K562 (cell line): ENCODE measurements around the gene SLC22A3. TPM values are rescaled to one million over a fixed set of nuclear protein-coding genes. Genes with fewer than 3 reads are reported as not detected.
A peak's percentile ranks its signal among the peaks of the same experiment; 100 is the strongest.

Experiments
- ATAC-seq: fragments of 200-7000 bp; cut with Tn5 transposase; 3 replicates; pipeline ENCODE4 v1.9.1; 2020; ENCODE audit warnings: moderate library complexity
- BruUV-seq: library from RNA; stranded (reverse); fragments of 400-500 nt; replicated peaks from 2 replicates; lab custom pipeline; 2021; lab: Mats Ljungman, UMichigan
- CTCF ChIA-PET: fragments of 300-600 bp; formaldehyde crosslinking; extraction: SDS; loops from one replicate; lab custom pipeline; 2021; ENCODE audit warnings: low intra/inter-chr PET ratio; lab: Yijun Ruan, JAX
- POLR2A ChIA-PET: fragments of 300-600, 350-650 bp; sonication (Branson Sonifier 250); formaldehyde crosslinking; extraction: SDS; loops from one replicate; lab custom pipeline; 2021; ENCODE audit warnings: antibody characterized with exemption, inconsistent platforms; lab: Yijun Ruan, JAX
- DNase-seq, 4 experiments: peaks; one replicate each; pipeline versions ENCODE4 v3.0.0 to v3.0.0-alpha.2; 2011 to 2018; ENCODE audit warnings: low spot score in 3 of 4, mixed read lengths in 3 of 4; ENCODE audit errors: extremely low read depth in 1 of 4
- FAIRE-seq: peaks from 2 replicates; lab custom pipeline; 2011; peaks lifted over from hg19 to GRCh38; lab: Jason Lieb, UNC
- H2AFZ ChIP-seq: 2 replicates; pipeline ENCODE4 v1.6.0; 2011; ENCODE audit warnings: low read depth, low read length, control low read depth, inconsistent platforms
- H3K27ac ChIP-seq: fragments of 200-600 bp; 3 replicates; pipeline ENCODE4 v1.8.0; 2011; ENCODE audit warnings: low read depth, mild to moderate bottlenecking, control low read depth, inconsistent platforms, low read length, moderate library complexity, mixed read lengths; ENCODE audit errors: extremely low read depth
- H3K27me3 ChIP-seq, 2 experiments: fragments of 300-600 bp in 1 of 2; 2 replicates in 1 of 2; 3 replicates in 1 of 2; pipeline versions ENCODE4 v1.6.0 to v1.8.0; 2011; ENCODE audit warnings: inconsistent platforms in 2 of 2, low read length in 2 of 2, mild to moderate bottlenecking in 1 of 2, mixed read lengths in 1 of 2, moderate library complexity in 1 of 2; ENCODE audit not compliant: control insufficient read depth in 2 of 2, insufficient read depth in 2 of 2
- H3K36me3 ChIP-seq: fragments of 300-600 bp; 3 replicates; pipeline ENCODE4 v1.8.0; 2011; ENCODE audit warnings: mild to moderate bottlenecking, low read length, inconsistent platforms; ENCODE audit not compliant: control insufficient read depth, insufficient read depth
- H3K4me1 ChIP-seq, 2 experiments: fragments of 200-600 bp in 1 of 2; replicated peaks in 1 of 2; 2 replicates in 1 of 2; 3 replicates in 1 of 2; pipeline versions ENCODE4 v1.5.1 to v1.8.0; 2011; ENCODE audit warnings: inconsistent platforms in 2 of 2, low read length in 2 of 2, mild to moderate bottlenecking in 1 of 2, mixed read lengths in 1 of 2, moderate library complexity in 1 of 2; ENCODE audit not compliant: control insufficient read depth in 2 of 2, insufficient read depth in 2 of 2
- H3K4me2 ChIP-seq: 2 replicates; pipeline ENCODE4 v1.6.1; 2011; ENCODE audit warnings: low read length, control low read depth, inconsistent platforms, mixed read lengths; ENCODE audit not compliant: insufficient read depth
- H3K4me3 ChIP-seq: fragments of 200-600 bp; sonication (generic), shearing (Covaris generic); 2 replicates; pipeline ENCODE4 v1.5.1; 2016; ENCODE audit warnings: control low read depth, inconsistent platforms
- H3K79me2 ChIP-seq: fragments of 200-600 bp; 3 replicates; pipeline ENCODE4 v1.8.0; 2011; ENCODE audit warnings: low read length, inconsistent platforms; ENCODE audit not compliant: control insufficient read depth, insufficient read depth
- H3K9ac ChIP-seq, 2 experiments: 2 replicates each; pipeline versions ENCODE4 v1.6.0 to v1.6.1; 2011; ENCODE audit warnings: low read depth in 2 of 2, low read length in 2 of 2, control low read depth in 1 of 2, inconsistent platforms in 1 of 2, mild to moderate bottlenecking in 1 of 2, mixed read lengths in 1 of 2; ENCODE audit not compliant: insufficient read depth in 1 of 2
- H3K9me1 ChIP-seq: one replicate; pipeline ENCODE4 v1.6.0; 2011; ENCODE audit warnings: inconsistent platforms, mild to moderate bottlenecking, low read length, moderate library complexity; ENCODE audit not compliant: control insufficient read depth, insufficient read depth
- H3K9me3 ChIP-seq: replicated peaks from 2 replicates; pipeline ENCODE4 v1.5.1; 2011; ENCODE audit warnings: low read depth, low read length, inconsistent platforms; ENCODE audit not compliant: control insufficient read depth, insufficient read depth
- H4K20me1 ChIP-seq: replicated peaks from 2 replicates; pipeline ENCODE4 v1.6.1; 2011; ENCODE audit warnings: low read length, inconsistent platforms, mixed read lengths; ENCODE audit not compliant: control insufficient read depth, insufficient read depth
- BDP1 ChIP-seq: IDR thresholded peaks from 3 replicates; pipeline ENCODE4 v1.6.1; 2011; ENCODE audit not compliant: insufficient read length, insufficient read depth
- CTCFL ChIP-seq: IDR thresholded peaks from 2 replicates; pipeline ENCODE4 v1.6.1; 2011; ENCODE audit warnings: borderline replicate concordance, low read depth, mild to moderate bottlenecking, moderate library complexity, low read length; ENCODE audit not compliant: insufficient read depth, poor library complexity, severe bottlenecking
- NRF1 ChIP-seq, 2 experiments: fragments of 450-650 bp; IDR thresholded peaks in 1 of 2; conservative IDR thresholded peaks in 1 of 2; 2 replicates each; pipeline ENCODE4 v1.6.1; 2014; ENCODE audit warnings: mild to moderate bottlenecking in 2 of 2
- RAD51 ChIP-seq: fragments of 450-650 bp; IDR thresholded peaks from 2 replicates; pipeline ENCODE4 v1.7.1; 2016; ENCODE audit warnings: low read depth, mild to moderate bottlenecking, borderline replicate concordance
- RBM25 ChIP-seq: fragments of 200-400 bp; formaldehyde crosslinking; IDR thresholded peaks from 2 replicates; pipeline ENCODE4 v1.6.1; 2018; ENCODE audit warnings: low read length, low read depth, moderate library complexity; ENCODE audit not compliant: severe bottlenecking
- SAFB2 ChIP-seq: fragments of 200-400 bp; formaldehyde crosslinking; IDR thresholded peaks from 2 replicates; pipeline ENCODE4 v1.6.1; 2018; ENCODE audit warnings: borderline replicate concordance, low read length, low read depth, moderate library complexity; ENCODE audit not compliant: severe bottlenecking
- WGBS: fragments of 100-300 bp; shearing (Covaris generic); methylation state at CpG from one replicate; pipeline ENCODE4 v1.1.6; 2016; ENCODE audit warnings: low coverage, mixed read lengths; ENCODE audit not compliant: insufficient coverage; ENCODE audit errors: missing lambda C conversion rate; 5-methylcytosine and 5-hydroxymethylcytosine counted together
- in situ Hi-C: fragments of 300-500 bp; cut with MboI; formaldehyde crosslinking; loops from 4 replicates; pipeline ENCODE4 v1.15.0; 2018; ENCODE audit warnings: inconsistent platforms, mixed read lengths
- intact Hi-C: fragments of 100-400 bp; cut with micrococcal nuclease; formaldehyde crosslinking; loops from 2 replicates; pipeline ENCODE4 v1.14.2; 2022
- polyA plus RNA-seq, 8 experiments: library from polyadenylated mRNA; depleted of rRNA in 4 of 8; stranded (reverse) in 5 of 8; unstranded in 3 of 8; fragments of >200 nt; fragmentation: Nextera tagmentation in 2 of 8; fragmentation: Illumina TruSeq in 1 of 8; extraction: Ambion mirVana in 2 of 8; extraction: Trizol in 1 of 8; gene quantifications; 2 replicates each; pipeline versions ENCODE4 v1.2.1 to v1.2.3, GENCODE V29; 2011 to 2014; ENCODE audit warnings: inconsistent platforms in 1 of 8, missing spikeins in 1 of 8
- total RNA-seq, 7 experiments: library from RNA; depleted of rRNA in 6 of 7; stranded (reverse); fragments of >200 nt in 6 of 7; fragmentation: Illumina TruSeq in 2 of 7; extraction: Trizol in 2 of 7; gene quantifications; 2 replicates each; pipeline versions ENCODE4 v1.2.1 to v1.2.3, GENCODE V29; 2011 to 2021; ENCODE audit warnings: low replicate concordance in 1 of 7
- TF ChIP-seq, protein P1 (sequence below): fragments of 200-600 bp; sonication (generic); IDR thresholded peaks from one replicate; pipeline ENCODE4 v1.6.1; 2012; ENCODE audit warnings: mild to moderate bottlenecking, low read depth, low read length, inconsistent platforms

The SLC22A3 gene
- total and polyA plus RNA-seq, 9 of the 15 experiments (the other 6 are each of a cell fraction or from before 2014, with no cell fraction given) = not detected

GRCh38 chr6:160299559-160299958 lies 48.6 kb upstream of the SLC22A3 start:
- in situ Hi-C loops (no loop called here), intact Hi-C loops (no loop called here)
- TF ChIP-seq RAD51 (no peak), BDP1 (no peak), RBM25 (no peak), CTCFL (no peak), SAFB2 (no peak), NRF1 (conservative IDR thresholded peaks at IDR 0.05 in 1 of 2, IDR thresholded peaks at IDR 0.05 in 1 of 2) (peak; percentile 87 to 89)
- TF ChIP-seq, protein P1, sequence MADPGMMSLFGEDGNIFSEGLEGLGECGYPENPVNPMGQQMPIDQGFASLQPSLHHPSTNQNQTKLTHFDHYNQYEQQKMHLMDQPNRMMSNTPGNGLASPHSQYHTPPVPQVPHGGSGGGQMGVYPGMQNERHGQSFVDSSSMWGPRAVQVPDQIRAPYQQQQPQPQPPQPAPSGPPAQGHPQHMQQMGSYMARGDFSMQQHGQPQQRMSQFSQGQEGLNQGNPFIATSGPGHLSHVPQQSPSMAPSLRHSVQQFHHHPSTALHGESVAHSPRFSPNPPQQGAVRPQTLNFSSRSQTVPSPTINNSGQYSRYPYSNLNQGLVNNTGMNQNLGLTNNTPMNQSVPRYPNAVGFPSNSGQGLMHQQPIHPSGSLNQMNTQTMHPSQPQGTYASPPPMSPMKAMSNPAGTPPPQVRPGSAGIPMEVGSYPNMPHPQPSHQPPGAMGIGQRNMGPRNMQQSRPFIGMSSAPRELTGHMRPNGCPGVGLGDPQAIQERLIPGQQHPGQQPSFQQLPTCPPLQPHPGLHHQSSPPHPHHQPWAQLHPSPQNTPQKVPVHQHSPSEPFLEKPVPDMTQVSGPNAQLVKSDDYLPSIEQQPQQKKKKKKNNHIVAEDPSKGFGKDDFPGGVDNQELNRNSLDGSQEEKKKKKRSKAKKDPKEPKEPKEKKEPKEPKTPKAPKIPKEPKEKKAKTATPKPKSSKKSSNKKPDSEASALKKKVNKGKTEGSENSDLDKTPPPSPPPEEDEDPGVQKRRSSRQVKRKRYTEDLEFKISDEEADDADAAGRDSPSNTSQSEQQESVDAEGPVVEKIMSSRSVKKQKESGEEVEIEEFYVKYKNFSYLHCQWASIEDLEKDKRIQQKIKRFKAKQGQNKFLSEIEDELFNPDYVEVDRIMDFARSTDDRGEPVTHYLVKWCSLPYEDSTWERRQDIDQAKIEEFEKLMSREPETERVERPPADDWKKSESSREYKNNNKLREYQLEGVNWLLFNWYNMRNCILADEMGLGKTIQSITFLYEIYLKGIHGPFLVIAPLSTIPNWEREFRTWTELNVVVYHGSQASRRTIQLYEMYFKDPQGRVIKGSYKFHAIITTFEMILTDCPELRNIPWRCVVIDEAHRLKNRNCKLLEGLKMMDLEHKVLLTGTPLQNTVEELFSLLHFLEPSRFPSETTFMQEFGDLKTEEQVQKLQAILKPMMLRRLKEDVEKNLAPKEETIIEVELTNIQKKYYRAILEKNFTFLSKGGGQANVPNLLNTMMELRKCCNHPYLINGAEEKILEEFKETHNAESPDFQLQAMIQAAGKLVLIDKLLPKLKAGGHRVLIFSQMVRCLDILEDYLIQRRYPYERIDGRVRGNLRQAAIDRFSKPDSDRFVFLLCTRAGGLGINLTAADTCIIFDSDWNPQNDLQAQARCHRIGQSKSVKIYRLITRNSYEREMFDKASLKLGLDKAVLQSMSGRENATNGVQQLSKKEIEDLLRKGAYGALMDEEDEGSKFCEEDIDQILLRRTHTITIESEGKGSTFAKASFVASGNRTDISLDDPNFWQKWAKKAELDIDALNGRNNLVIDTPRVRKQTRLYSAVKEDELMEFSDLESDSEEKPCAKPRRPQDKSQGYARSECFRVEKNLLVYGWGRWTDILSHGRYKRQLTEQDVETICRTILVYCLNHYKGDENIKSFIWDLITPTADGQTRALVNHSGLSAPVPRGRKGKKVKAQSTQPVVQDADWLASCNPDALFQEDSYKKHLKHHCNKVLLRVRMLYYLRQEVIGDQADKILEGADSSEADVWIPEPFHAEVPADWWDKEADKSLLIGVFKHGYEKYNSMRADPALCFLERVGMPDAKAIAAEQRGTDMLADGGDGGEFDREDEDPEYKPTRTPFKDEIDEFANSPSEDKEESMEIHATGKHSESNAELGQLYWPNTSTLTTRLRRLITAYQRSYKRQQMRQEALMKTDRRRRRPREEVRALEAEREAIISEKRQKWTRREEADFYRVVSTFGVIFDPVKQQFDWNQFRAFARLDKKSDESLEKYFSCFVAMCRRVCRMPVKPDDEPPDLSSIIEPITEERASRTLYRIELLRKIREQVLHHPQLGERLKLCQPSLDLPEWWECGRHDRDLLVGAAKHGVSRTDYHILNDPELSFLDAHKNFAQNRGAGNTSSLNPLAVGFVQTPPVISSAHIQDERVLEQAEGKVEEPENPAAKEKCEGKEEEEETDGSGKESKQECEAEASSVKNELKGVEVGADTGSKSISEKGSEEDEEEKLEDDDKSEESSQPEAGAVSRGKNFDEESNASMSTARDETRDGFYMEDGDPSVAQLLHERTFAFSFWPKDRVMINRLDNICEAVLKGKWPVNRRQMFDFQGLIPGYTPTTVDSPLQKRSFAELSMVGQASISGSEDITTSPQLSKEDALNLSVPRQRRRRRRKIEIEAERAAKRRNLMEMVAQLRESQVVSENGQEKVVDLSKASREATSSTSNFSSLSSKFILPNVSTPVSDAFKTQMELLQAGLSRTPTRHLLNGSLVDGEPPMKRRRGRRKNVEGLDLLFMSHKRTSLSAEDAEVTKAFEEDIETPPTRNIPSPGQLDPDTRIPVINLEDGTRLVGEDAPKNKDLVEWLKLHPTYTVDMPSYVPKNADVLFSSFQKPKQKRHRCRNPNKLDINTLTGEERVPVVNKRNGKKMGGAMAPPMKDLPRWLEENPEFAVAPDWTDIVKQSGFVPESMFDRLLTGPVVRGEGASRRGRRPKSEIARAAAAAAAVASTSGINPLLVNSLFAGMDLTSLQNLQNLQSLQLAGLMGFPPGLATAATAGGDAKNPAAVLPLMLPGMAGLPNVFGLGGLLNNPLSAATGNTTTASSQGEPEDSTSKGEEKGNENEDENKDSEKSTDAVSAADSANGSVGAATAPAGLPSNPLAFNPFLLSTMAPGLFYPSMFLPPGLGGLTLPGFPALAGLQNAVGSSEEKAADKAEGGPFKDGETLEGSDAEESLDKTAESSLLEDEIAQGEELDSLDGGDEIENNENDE = no peak

More at GRCh38 chr6:160299559-160299958, 48.6 kb upstream of the SLC22A3 start:
- Histone ChIP-seq H3K4me3 (no peak overlapping the region), H3K9me3 (0 out of 2 replicates have a peak, but pooled peaks cover 4% of the 10 kb centered on the region), H3K4me1 (peaks cover 0 to 4% of the 10 kb centered on the region in 2 experiments; a peak in 2 of 5 replicates), H3K4me2 (peak overlapping the region; percentile 32; the same call in 1 of the 2 replicates), H3K27ac (no peak overlapping the region), H3K9ac (no peak overlapping the region), H4K20me1 (no peaks in the 10 kb centered on the region), H3K9me1 (no peaks in the 10 kb centered on the region), H2AFZ (0 out of 2 replicates have a peak overlapping the region, but pooled peaks have one; percentile 57), H3K79me2 (no peaks in the 10 kb centered on the region), H3K36me3 (no peaks in the 10 kb centered on the region), H3K27me3 (peaks cover 3 to 6% of the 10 kb centered on the region in 2 experiments; a peak in 2 of 5 replicates)
- ATAC-seq (no peak), DNase-seq (peak in 1 of 4 experiments; percentile 7), FAIRE-seq (no peak)
- POLR2A ChIA-PET = no interaction called here
- BruUV-seq = no TSS peak
- CTCF ChIA-PET = no interaction called here
- 2% methylated on average over 11 of the region's 11 CpGs for WGBS
